HepG2 (cell line): ENCODE results near the gene FAM117A. TPM values are rescaled to one million over a fixed set of nuclear protein-coding genes. Genes with fewer than 3 reads are reported as not detected.
A peak's percentile ranks its signal among the peaks of the same experiment; 100 is the strongest.

Experiments
- ATRX ChIP-seq: sonication (generic); formaldehyde crosslinking; IDR thresholded peaks from 2 replicates; pipeline ENCODE4 v1.4.0; 2020; ENCODE audit warnings: missing genetic modification reagents, borderline replicate concordance
- CENPT ChIP-seq: sonication (generic); formaldehyde crosslinking; IDR thresholded peaks from 2 replicates; pipeline ENCODE4 v1.8.0; 2022; ENCODE audit warnings: low read depth, mild to moderate bottlenecking, moderate library complexity, missing genetic modification reagents
- DMAP1 ChIP-seq: IDR thresholded peaks from 2 replicates; pipeline ENCODE4 v1.6.1; 2016
- ELF4 ChIP-seq: sonication (generic); formaldehyde crosslinking; IDR thresholded peaks from 2 replicates; pipeline ENCODE4 v1.5.0; 2020; ENCODE audit warnings: missing genetic modification reagents, mild to moderate bottlenecking, moderate library complexity, borderline replicate concordance
- GLI4 ChIP-seq: sonication (generic); formaldehyde crosslinking; IDR thresholded peaks from 2 replicates; pipeline ENCODE4 v1.5.1; 2020; ENCODE audit warnings: missing genetic modification reagents, mild to moderate bottlenecking, moderate library complexity, borderline replicate concordance
- HDAC1 ChIP-seq: sonication (generic); formaldehyde crosslinking; IDR thresholded peaks from 2 replicates; pipeline ENCODE4 v1.5.1; 2020; ENCODE audit warnings: mild to moderate bottlenecking, missing genetic modification reagents
- HDAC6 ChIP-seq: fragments of 200-600 bp; sonication (generic); IDR thresholded peaks from 2 replicates; pipeline ENCODE4 v1.7.0; 2017; ENCODE audit warnings: mild to moderate bottlenecking, antibody characterized with exemption, low read length, low read depth
- JARID2 ChIP-seq: sonication (generic); formaldehyde crosslinking; IDR thresholded peaks from 2 replicates; pipeline ENCODE4 v1.8.1; 2023; ENCODE audit warnings: missing genetic modification reagents, inconsistent platforms; ENCODE audit not compliant: insufficient replicate concordance
- KAT7 ChIP-seq: IDR thresholded peaks from 2 replicates; pipeline ENCODE4 v1.6.1; 2018; ENCODE audit warnings: borderline replicate concordance, missing compliant biosample characterization
- MBNL3 ChIP-seq: fragments of 250-450 bp; sonication (Bioruptor Pico); conservative IDR thresholded peaks from 2 replicates; pipeline ENCODE4 v1.8.0; 2022; ENCODE audit warnings: mild to moderate bottlenecking, inconsistent platforms
- SRSF9 ChIP-seq: fragments of 200-400 bp; formaldehyde crosslinking; IDR thresholded peaks from 2 replicates; pipeline ENCODE4 v1.6.1; 2018; ENCODE audit warnings: borderline replicate concordance, mild to moderate bottlenecking, low read depth, low read length; ENCODE audit not compliant: insufficient read depth, poor library complexity, severe bottlenecking
- TBL1XR1 ChIP-seq: fragments of 150-350 bp; IDR thresholded peaks from 2 replicates; pipeline ENCODE4 v1.6.1; 2014; ENCODE audit warnings: borderline replicate concordance, low read length; ENCODE audit not compliant: partially characterized antibody
- TERF1 ChIP-seq: sonication (generic); formaldehyde crosslinking; IDR thresholded peaks from 2 replicates; pipeline ENCODE4 v1.8.0; 2022; ENCODE audit warnings: mild to moderate bottlenecking, missing genetic modification reagents, moderate library complexity
- ZBTB42 ChIP-seq: sonication (generic); formaldehyde crosslinking; IDR thresholded peaks from 2 replicates; pipeline ENCODE4 v1.5.0; 2020; ENCODE audit warnings: mild to moderate bottlenecking, missing genetic modification reagents
- ZNF234 ChIP-seq: sonication (generic); formaldehyde crosslinking; conservative IDR thresholded peaks from 2 replicates; pipeline ENCODE4 v1.5.1; 2020; ENCODE audit warnings: mild to moderate bottlenecking, missing genetic modification reagents
- ZNF329 ChIP-seq: sonication (generic); formaldehyde crosslinking; IDR thresholded peaks from 2 replicates; pipeline ENCODE4 v1.9.0; 2021; ENCODE audit warnings: low read depth, mild to moderate bottlenecking, missing genetic modification reagents
- ZNF382 ChIP-seq: sonication (generic); formaldehyde crosslinking; IDR thresholded peaks from 2 replicates; pipeline ENCODE4 v1.5.0; 2020; ENCODE audit warnings: missing genetic modification reagents, mild to moderate bottlenecking, borderline replicate concordance
- ZNF44 ChIP-seq: sonication (generic); formaldehyde crosslinking; IDR thresholded peaks from 2 replicates; pipeline ENCODE4 v1.5.1; 2020; ENCODE audit warnings: mild to moderate bottlenecking, missing genetic modification reagents
- ZNF605 ChIP-seq: sonication (generic); formaldehyde crosslinking; IDR thresholded peaks from 2 replicates; pipeline ENCODE4 v1.8.0; 2022; ENCODE audit warnings: mild to moderate bottlenecking, missing genetic modification reagents
- ZNF660 ChIP-seq: sonication (generic); formaldehyde crosslinking; IDR thresholded peaks from 2 replicates; pipeline ENCODE4 v1.5.1; 2020; ENCODE audit warnings: mild to moderate bottlenecking, low read depth, missing genetic modification reagents, borderline replicate concordance
- ZNF792 ChIP-seq: IDR thresholded peaks from 2 replicates; pipeline ENCODE4 v1.6.1; 2016
- polyA plus RNA-seq, 8 experiments: library from polyadenylated mRNA; depleted of rRNA in 3 of 8; stranded (reverse) in 7 of 8; unstranded in 1 of 8; fragments of >200 nt; fragmentation: Illumina TruSeq in 4 of 8; extraction: Trizol in 4 of 8; gene quantifications; 2 replicates each; pipeline versions ENCODE4 v1.2.1 to v1.2.3, GENCODE V29; 2011 to 2016; ENCODE audit warnings: low read depth in 4 of 8, missing spikeins in 1 of 8, mixed read lengths in 1 of 8; ENCODE audit not compliant: insufficient read depth in 1 of 8
- total RNA-seq, 5 experiments: library from RNA; depleted of rRNA; stranded (reverse); fragments of >200 nt; fragmentation: Illumina TruSeq; extraction: Trizol; gene quantifications; 2 replicates each; pipeline ENCODE4 v1.2.3, GENCODE V29; 2016; ENCODE audit warnings: low read depth in 1 of 5
- TF ChIP-seq, protein P1 (sequence below): sonication (generic); formaldehyde crosslinking; IDR thresholded peaks from 2 replicates; pipeline ENCODE4 v1.8.0; 2022; ENCODE audit warnings: missing genetic modification reagents, mild to moderate bottlenecking, moderate library complexity, borderline replicate concordance
- TF ChIP-seq, protein P2 (sequence below): sonication (generic); formaldehyde crosslinking; IDR thresholded peaks from 2 replicates; pipeline ENCODE4 v1.8.0; 2023; ENCODE audit warnings: mild to moderate bottlenecking, missing genetic modification reagents

FAM117A gene
- total and polyA plus RNA-seq, 2 of the 13 experiments (the other 11 are each of a cell fraction or from before 2014, with no cell fraction given): 12.1 to 19.8 TPM

GRCh38 chr17:49677134-49677932 is 86.6 kb downstream of the FAM117A start (continued):
- TF ChIP-seq GLI4 (CRISPR knock-in tag) (0 out of 2 replicates have a peak, but pooled peaks have one; percentile 40), TERF1 (CRISPR knock-in tag) (no peak), CENPT (CRISPR knock-in tag) (no peak), ZNF44 (CRISPR knock-in tag) (no peak; the same call in 1 of the 2 replicates), MBNL3 (no peak), HDAC1 (CRISPR knock-in tag) (0 out of 2 replicates have a peak, but pooled peaks have one; percentile 30), TBL1XR1 (no peak), DMAP1 (CRISPR knock-in tag) (no peak), ZNF605 (CRISPR knock-in tag) (peak; percentile 20; the same call in 1 of the 2 replicates), KAT7 (no peak), JARID2 (CRISPR knock-in tag) (no peak), ATRX (CRISPR knock-in tag) (no peak), HDAC6 (no peak), SRSF9 (no peak), ZNF382 (CRISPR knock-in tag) (no peak), ZBTB42 (CRISPR knock-in tag) (no peak), ZNF234 (CRISPR knock-in tag) (no peak), ZNF329 (CRISPR knock-in tag) (no peak), ELF4 (CRISPR knock-in tag) (peak; percentile 18; the same call in 1 of the 2 replicates), ZNF792 (CRISPR knock-in tag) (no peak), ZNF660 (CRISPR knock-in tag) (no peak)
- TF ChIP-seq, protein P1, sequence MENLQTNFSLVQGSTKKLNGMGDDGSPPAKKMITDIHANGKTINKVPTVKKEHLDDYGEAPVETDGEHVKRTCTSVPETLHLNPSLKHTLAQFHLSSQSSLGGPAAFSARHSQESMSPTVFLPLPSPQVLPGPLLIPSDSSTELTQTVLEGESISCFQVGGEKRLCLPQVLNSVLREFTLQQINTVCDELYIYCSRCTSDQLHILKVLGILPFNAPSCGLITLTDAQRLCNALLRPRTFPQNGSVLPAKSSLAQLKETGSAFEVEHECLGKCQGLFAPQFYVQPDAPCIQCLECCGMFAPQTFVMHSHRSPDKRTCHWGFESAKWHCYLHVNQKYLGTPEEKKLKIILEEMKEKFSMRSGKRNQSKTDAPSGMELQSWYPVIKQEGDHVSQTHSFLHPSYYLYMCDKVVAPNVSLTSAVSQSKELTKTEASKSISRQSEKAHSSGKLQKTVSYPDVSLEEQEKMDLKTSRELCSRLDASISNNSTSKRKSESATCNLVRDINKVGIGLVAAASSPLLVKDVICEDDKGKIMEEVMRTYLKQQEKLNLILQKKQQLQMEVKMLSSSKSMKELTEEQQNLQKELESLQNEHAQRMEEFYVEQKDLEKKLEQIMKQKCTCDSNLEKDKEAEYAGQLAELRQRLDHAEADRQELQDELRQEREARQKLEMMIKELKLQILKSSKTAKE (CRISPR knock-in tag): no peak
- TF ChIP-seq, protein P2, sequence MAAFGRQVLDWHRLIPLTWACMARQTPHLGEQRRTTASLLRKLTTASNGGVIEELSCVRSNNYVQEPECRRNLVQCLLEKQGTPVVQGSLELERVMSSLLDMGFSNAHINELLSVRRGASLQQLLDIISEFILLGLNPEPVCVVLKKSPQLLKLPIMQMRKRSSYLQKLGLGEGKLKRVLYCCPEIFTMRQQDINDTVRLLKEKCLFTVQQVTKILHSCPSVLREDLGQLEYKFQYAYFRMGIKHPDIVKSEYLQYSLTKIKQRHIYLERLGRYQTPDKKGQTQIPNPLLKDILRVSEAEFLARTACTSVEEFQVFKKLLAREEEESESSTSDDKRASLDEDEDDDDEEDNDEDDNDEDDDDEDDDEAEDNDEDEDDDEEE (CRISPR knock-in tag): no peak
